H9 (cell line): ENCODE measurements around the gene PDRG1. TPM values are rescaled to one million over a fixed set of nuclear protein-coding genes. Genes with fewer than 3 reads are reported as not detected.
A peak's percentile ranks its signal among the peaks of the same experiment; 100 is the strongest.

Experiments
- DNase-seq: peaks from one replicate; pipeline ENCODE4 v3.0.0-alpha.2; 2017
- H2AFZ ChIP-seq: one replicate; pipeline ENCODE4 v1.6.1; 2013; ENCODE audit warnings: mild to moderate bottlenecking, low read length, control low read depth, moderate library complexity
- H2AK5ac ChIP-seq: 2 replicates; pipeline ENCODE4 v1.6.1; 2013; ENCODE audit warnings: low read length, control low read depth, mixed read lengths; ENCODE audit not compliant: insufficient read length
- H2BK120ac ChIP-seq: one replicate; pipeline ENCODE4 v1.6.1; 2013; ENCODE audit warnings: low read depth, mild to moderate bottlenecking, low read length, control low read depth, inconsistent platforms; ENCODE audit not compliant: poor library complexity, severe bottlenecking
- H2BK12ac ChIP-seq: 2 replicates; pipeline ENCODE4 v1.6.1; 2013; ENCODE audit warnings: low read length, control low read depth, mixed read lengths, low read depth; ENCODE audit not compliant: insufficient read length
- H2BK15ac ChIP-seq: 2 replicates; pipeline ENCODE4 v1.6.1; 2013; ENCODE audit warnings: low read depth, low read length, control low read depth
- H2BK20ac ChIP-seq: one replicate; pipeline ENCODE4 v1.6.1; 2013; ENCODE audit warnings: low read depth, mild to moderate bottlenecking, low read length, control low read depth, inconsistent platforms; ENCODE audit not compliant: poor library complexity, severe bottlenecking
- H2BK5ac ChIP-seq: 2 replicates; pipeline ENCODE4 v1.6.1; 2013; ENCODE audit warnings: low read length, control low read depth, mixed read lengths; ENCODE audit not compliant: insufficient read length
- H3K14ac ChIP-seq: 2 replicates; pipeline ENCODE4 v1.6.1; 2013; ENCODE audit warnings: low read length, control low read depth; ENCODE audit not compliant: insufficient read depth
- H3K18ac ChIP-seq: 2 replicates; pipeline ENCODE4 v1.6.1; 2013; ENCODE audit warnings: low read depth, mild to moderate bottlenecking, mixed read lengths, low read length, control low read depth; ENCODE audit not compliant: insufficient read length
- H3K23ac ChIP-seq: 2 replicates; pipeline ENCODE4 v1.6.1; 2013; ENCODE audit warnings: low read length, control low read depth, mixed read lengths, low read depth; ENCODE audit not compliant: insufficient read length
- H3K23me2 ChIP-seq: 2 replicates; pipeline ENCODE4 v1.6.1; 2013; ENCODE audit warnings: low read depth, mild to moderate bottlenecking, mixed read lengths, low read length, control low read depth; ENCODE audit not compliant: insufficient read length, poor library complexity, severe bottlenecking
- H3K27ac ChIP-seq: 2 replicates; pipeline ENCODE4 v1.5.1; 2013; ENCODE audit warnings: low read length, control low read depth, mixed read lengths, low read depth; ENCODE audit not compliant: insufficient read length
- H3K27me3 ChIP-seq: 2 replicates; pipeline ENCODE4 v1.6.1; 2013; ENCODE audit warnings: low read length, control low read depth, inconsistent platforms; ENCODE audit not compliant: insufficient read depth
- H3K4ac ChIP-seq: 2 replicates; pipeline ENCODE4 v1.6.1; 2013; ENCODE audit warnings: low read depth, mild to moderate bottlenecking, control low read depth, inconsistent platforms, low read length, moderate library complexity
- H3K4me1 ChIP-seq: 2 replicates; pipeline ENCODE4 v1.6.1; 2013; ENCODE audit warnings: low read length, control low read depth, inconsistent platforms; ENCODE audit not compliant: insufficient read depth
- H3K4me2 ChIP-seq: 2 replicates; pipeline ENCODE4 v1.6.1; 2013; ENCODE audit warnings: low read length, control low read depth, mixed read lengths; ENCODE audit not compliant: insufficient read length, insufficient read depth
- H3K56ac ChIP-seq: 2 replicates; pipeline ENCODE4 v1.6.1; 2013; ENCODE audit warnings: low read depth, mild to moderate bottlenecking, mixed read lengths, low read length, control low read depth; ENCODE audit not compliant: insufficient read length
- H3K79me1 ChIP-seq: 2 replicates; pipeline ENCODE4 v1.6.1; 2013; ENCODE audit warnings: low read depth, mild to moderate bottlenecking, moderate library complexity, low read length, control low read depth, inconsistent platforms; ENCODE audit not compliant: insufficient read depth, poor library complexity, severe bottlenecking
- H3K79me2 ChIP-seq: 2 replicates; pipeline ENCODE4 v1.6.1; 2013; ENCODE audit warnings: low read length, control low read depth, inconsistent platforms; ENCODE audit not compliant: insufficient read depth
- H3K9ac ChIP-seq: 2 replicates; pipeline ENCODE4 v1.6.1; 2013; ENCODE audit warnings: low read length, control low read depth, mixed read lengths; ENCODE audit not compliant: insufficient read length; ENCODE audit errors: extremely low read depth
- H3K9me3 ChIP-seq: one replicate; pipeline ENCODE4 v1.6.1; 2013; ENCODE audit warnings: low read depth, low read length, inconsistent platforms; ENCODE audit not compliant: control insufficient read depth
- H3T11ph ChIP-seq: one replicate; pipeline ENCODE4 v1.6.1; 2013; ENCODE audit warnings: mild to moderate bottlenecking, low read length, control low read depth, inconsistent platforms
- H4K20me1 ChIP-seq: one replicate; pipeline ENCODE4 v1.6.1; 2013; ENCODE audit not compliant: control insufficient read depth, insufficient read length, insufficient read depth
- H4K5ac ChIP-seq: 2 replicates; pipeline ENCODE4 v1.6.1; 2013; ENCODE audit warnings: low read depth, mild to moderate bottlenecking, mixed read lengths, low read length, control low read depth; ENCODE audit not compliant: insufficient read length
- H4K8ac ChIP-seq: replicated peaks from 2 replicates; pipeline ENCODE4 v1.6.1; 2013; ENCODE audit warnings: low read length, control low read depth, mixed read lengths, low read depth; ENCODE audit not compliant: insufficient read length
- H4K91ac ChIP-seq: 2 replicates; pipeline ENCODE4 v1.6.1; 2013; ENCODE audit warnings: low read depth, mild to moderate bottlenecking, moderate library complexity, mixed read lengths, low read length, control low read depth; ENCODE audit not compliant: insufficient read length
- H3K27ac Mint-ChIP-seq, 3 experiments: 2 replicates in 2 of 3; 3 replicates in 1 of 3; pipeline ENCODE4 v1.8.0; 2020 to 2021; ENCODE audit warnings: mixed read lengths in 3 of 3, mild to moderate bottlenecking in 1 of 3, moderate library complexity in 1 of 3
- H3K27me3 Mint-ChIP-seq: 2 replicates; pipeline ENCODE4 v1.8.0; 2021; ENCODE audit warnings: low read depth, mild to moderate bottlenecking, moderate library complexity, mixed read lengths
- H3K36me3 Mint-ChIP-seq, 3 experiments: 2 replicates in 2 of 3; 3 replicates in 1 of 3; pipeline ENCODE4 v1.8.0; 2020 to 2021; ENCODE audit warnings: low read depth in 3 of 3, mixed read lengths in 3 of 3; ENCODE audit not compliant: insufficient read depth in 1 of 3
- H3K4me1 Mint-ChIP-seq, 2 experiments: 2 replicates each; pipeline ENCODE4 v1.8.0; 2020; ENCODE audit warnings: mixed read lengths in 2 of 2
- H3K4me3 Mint-ChIP-seq, 2 experiments: 2 replicates in 1 of 2; 3 replicates in 1 of 2; pipeline ENCODE4 v1.8.0; 2020 to 2021; ENCODE audit warnings: mild to moderate bottlenecking in 2 of 2, mixed read lengths in 2 of 2, moderate library complexity in 1 of 2
- H3K9me3 Mint-ChIP-seq, 2 experiments: 2 replicates in 1 of 2; 3 replicates in 1 of 2; pipeline ENCODE4 v1.8.0; 2020; ENCODE audit warnings: mild to moderate bottlenecking in 2 of 2, mixed read lengths in 2 of 2, moderate library complexity in 1 of 2
- WGBS: extraction: QIAGEN DNeasy Blood & Tissue Kit; methylation state at CpG from one replicate; pipeline ENCODE4 v1.1.7; 2013; ENCODE audit warnings: missing lambda C conversion rate, low lambda C conversion rate, mixed read lengths; ENCODE audit not compliant: insufficient read length; ENCODE audit errors: extremely low coverage; 5-methylcytosine and 5-hydroxymethylcytosine counted together
- total RNA-seq: library from RNA; stranded (reverse); gene quantifications from 2 replicates; pipeline ENCODE4 v1.2.1, GENCODE V29; 2021
- TF ChIP-seq, protein P1 (sequence below): fragments of 200-600 bp; sonication (generic); conservative IDR thresholded peaks from 3 replicates; pipeline ENCODE4 v1.8.0; 2021; ENCODE audit warnings: antibody characterized with exemption, mild to moderate bottlenecking

The PDRG1 gene
- total RNA-seq, 1 experiment from 2014 or later: 32.2 TPM

GRCh38 chr20:31943052-31943471 lies 8.8 kb downstream of the PDRG1 start:
- Mint-ChIP-seq H3K4me1 (peaks cover 4 to 5% of the 10 kb centered on the region in 2 experiments), H3K27ac (peak overlapping the region in 1 of 3 experiments; percentile 76; a peak in 2 of 7 replicates), H3K9me3 (no peaks in the 10 kb centered on the region), H3K4me3 (no peak overlapping the region), H3K36me3 (peaks cover 18 to 45% (median 30%) of the 10 kb centered on the region in 3 experiments), H3K27me3 (peaks cover 5% of the 10 kb centered on the region; the same call in 1 of the 2 replicates)
- H3K18ac ChIP-seq: no peak overlapping the region
- H3K14ac ChIP-seq: no peak overlapping the region
- no peaks in the 10 kb centered on the region for H3K79me2 ChIP-seq
- H3K4me2 ChIP-seq: no peak overlapping the region
- no peak overlapping the region for H2BK12ac ChIP-seq
- H3K27ac ChIP-seq: no peak overlapping the region
- 0 out of 2 replicates have a peak, but pooled peaks cover 2% of the 10 kb centered on the region for H3K27me3 ChIP-seq
- WGBS: no CpG with 5 or more reads among the region's 2 CpGs
- no peaks in the 10 kb centered on the region for H3K4me1 ChIP-seq
- TF ChIP-seq, protein P1, sequence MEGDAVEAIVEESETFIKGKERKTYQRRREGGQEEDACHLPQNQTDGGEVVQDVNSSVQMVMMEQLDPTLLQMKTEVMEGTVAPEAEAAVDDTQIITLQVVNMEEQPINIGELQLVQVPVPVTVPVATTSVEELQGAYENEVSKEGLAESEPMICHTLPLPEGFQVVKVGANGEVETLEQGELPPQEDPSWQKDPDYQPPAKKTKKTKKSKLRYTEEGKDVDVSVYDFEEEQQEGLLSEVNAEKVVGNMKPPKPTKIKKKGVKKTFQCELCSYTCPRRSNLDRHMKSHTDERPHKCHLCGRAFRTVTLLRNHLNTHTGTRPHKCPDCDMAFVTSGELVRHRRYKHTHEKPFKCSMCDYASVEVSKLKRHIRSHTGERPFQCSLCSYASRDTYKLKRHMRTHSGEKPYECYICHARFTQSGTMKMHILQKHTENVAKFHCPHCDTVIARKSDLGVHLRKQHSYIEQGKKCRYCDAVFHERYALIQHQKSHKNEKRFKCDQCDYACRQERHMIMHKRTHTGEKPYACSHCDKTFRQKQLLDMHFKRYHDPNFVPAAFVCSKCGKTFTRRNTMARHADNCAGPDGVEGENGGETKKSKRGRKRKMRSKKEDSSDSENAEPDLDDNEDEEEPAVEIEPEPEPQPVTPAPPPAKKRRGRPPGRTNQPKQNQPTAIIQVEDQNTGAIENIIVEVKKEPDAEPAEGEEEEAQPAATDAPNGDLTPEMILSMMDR: no peak
- no peak overlapping the region for H3K56ac ChIP-seq
- H4K5ac ChIP-seq: no peak overlapping the region
- H2BK5ac ChIP-seq: no peak overlapping the region
- DNase-seq: no peak
- H3K23ac ChIP-seq: no peak overlapping the region
- no peak overlapping the region for H3K9ac ChIP-seq
- H2AFZ ChIP-seq: no peak overlapping the region
- no peaks in the 10 kb centered on the region for H4K20me1 ChIP-seq
- H3K79me1 ChIP-seq: no peaks in the 10 kb centered on the region
- H2BK15ac ChIP-seq: no peak overlapping the region
- no peaks in the 10 kb centered on the region for H3K23me2 ChIP-seq
- H2BK20ac ChIP-seq: no peak overlapping the region
- no peak overlapping the region for H3K4ac ChIP-seq
- H4K91ac ChIP-seq: no peak overlapping the region
- no peak overlapping the region for H2AK5ac ChIP-seq
- no peaks in the 10 kb centered on the region for H3K9me3 ChIP-seq
- H4K8ac ChIP-seq: no peak overlapping the region
- no peak overlapping the region for H2BK120ac ChIP-seq
- no peak overlapping the region for H3T11ph ChIP-seq
